GM21717 (cell line): ENCODE measurements around the gene NLGN2.

Experiments used
- ATAC-seq: cut with Tn5 transposase; IDR thresholded peaks from one replicate; pipeline ENCODE4 v1.9.1; 2021; ENCODE audit warnings: mild to moderate bottlenecking, moderate library complexity; ENCODE audit not compliant: unreplicated experiment

The NLGN2 gene

GRCh38 chr17:7411427-7411750 is 3.7 kb downstream of the NLGN2 start:
- no peak for ATAC-seq

- ATAC-seq: no peak
These were observed 5.8 kb downstream of the NLGN2 start for GRCh38 chr17:7413346-7413985.

DNA sequence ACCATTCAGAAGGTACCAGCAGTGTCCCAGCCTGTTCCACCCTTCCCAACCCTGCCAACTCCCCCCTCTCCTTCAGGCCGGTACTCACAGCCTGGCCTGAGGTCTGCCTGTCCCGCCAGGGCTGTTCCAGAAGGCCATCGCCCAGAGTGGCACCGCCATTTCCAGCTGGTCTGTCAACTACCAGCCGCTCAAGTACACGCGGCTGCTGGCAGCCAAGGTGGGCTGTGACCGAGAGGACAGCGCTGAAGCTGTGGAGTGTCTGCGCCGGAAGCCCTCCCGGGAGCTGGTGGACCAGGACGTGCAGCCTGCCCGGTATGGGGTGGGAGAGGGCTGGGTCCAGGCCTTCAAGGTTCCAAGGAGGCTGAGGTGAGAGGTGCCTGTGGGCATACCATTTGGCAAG is 7.2 kb downstream of the NLGN2 start:
- no peak for ATAC-seq

GRCh38 chr17:7415784-7416183 is 8.1 kb downstream of the NLGN2 start:
- ATAC-seq: no peak

DNA sequence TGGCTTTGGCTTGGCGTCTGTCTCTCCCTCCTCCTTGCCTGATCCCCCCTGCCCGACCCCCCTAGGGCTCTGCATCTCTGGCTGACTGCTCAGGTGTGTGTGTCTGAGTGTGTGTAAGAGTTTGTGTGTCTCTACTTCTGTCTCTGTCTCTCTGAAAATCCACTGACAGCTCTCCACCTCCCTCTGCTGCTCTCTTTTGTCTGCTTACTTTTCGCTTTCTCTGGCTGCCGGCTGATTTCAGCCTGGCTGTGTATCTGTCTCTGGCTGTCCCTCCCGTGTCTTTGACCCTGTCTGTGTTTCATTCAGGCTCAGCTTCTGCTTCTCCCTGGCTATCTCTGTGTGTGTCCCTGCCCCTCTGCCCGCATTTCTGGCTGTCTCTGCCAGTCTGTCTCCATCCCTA is 8.7 kb downstream of the NLGN2 start:
- ATAC-seq: no peak

DNA sequence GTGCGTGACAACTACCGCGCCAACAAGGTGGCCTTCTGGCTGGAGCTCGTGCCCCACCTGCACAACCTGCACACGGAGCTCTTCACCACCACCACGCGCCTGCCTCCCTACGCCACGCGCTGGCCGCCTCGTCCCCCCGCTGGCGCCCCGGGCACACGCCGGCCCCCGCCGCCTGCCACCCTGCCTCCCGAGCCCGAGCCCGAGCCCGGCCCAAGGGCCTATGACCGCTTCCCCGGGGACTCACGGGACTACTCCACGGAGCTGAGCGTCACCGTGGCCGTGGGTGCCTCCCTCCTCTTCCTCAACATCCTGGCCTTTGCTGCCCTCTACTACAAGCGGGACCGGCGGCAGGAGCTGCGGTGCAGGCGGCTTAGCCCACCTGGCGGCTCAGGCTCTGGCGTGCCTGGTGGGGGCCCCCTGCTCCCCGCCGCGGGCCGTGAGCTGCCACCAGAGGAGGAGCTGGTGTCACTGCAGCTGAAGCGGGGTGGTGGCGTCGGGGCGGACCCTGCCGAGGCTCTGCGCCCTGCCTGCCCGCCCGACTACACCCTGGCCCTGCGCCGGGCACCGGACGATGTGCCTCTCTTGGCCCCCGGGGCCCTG is 9.5 kb downstream of the NLGN2 start:
- no peak for ATAC-seq

- no peak for ATAC-seq
These were observed 11.0 kb downstream of the NLGN2 start for GRCh38 chr17:7418472-7419152.

GRCh38 chr17:7419819-7420610 is 12.4 kb downstream of the NLGN2 start, which contains the start of gene SPEM1:
Gene SPEM1 (plus strand): TSS chr17:7420324. CDS start chr17:7420385, 61 bp downstream.
- ATAC-seq: no peak

- no peak for ATAC-seq
These were observed 13.5 kb downstream of the NLGN2 start for GRCh38 chr17:7421186-7421585.

DNA sequence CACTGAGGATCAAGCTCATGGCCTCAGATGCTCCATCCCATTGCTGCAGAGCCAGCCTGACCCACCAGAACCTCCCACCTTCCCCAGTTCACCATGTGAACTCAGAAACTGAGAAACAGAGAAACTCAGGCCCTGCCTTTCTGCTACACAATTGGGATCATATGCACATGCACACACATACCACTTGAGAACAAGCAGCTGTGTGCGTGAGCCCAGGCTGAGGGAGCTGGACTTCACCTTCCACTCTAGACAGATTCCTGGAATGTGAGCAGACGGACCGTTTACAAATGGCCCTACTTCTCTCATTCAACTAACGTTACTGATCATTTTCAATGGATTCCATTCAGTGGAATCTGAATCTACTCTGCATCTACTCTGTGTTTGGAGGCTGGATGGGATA is 16.0 kb downstream of the NLGN2 start:
- no peak for ATAC-seq

DNA sequence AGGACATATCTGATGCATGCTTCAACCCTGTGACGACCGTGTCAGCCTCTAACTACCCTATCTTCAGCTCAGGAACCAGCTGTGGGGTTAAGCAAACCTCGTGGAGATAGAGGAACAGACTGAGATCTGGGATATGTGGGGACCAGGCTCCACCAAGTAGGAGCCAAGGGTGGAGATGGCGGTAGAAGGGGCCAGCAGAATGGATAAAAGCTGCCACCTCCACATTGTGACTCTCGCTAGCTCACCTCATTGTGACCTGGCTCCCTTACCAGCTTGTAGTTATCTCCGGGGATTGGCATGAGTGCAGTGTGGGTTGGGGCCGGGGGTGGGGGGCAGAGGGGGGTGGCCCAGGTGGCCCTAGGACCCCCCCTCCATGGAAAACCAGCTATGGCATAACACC is 17.7 kb downstream of the NLGN2 start, which contains the start of gene SPEM2:
Gene SPEM2, plus strand, starts transcription at position 301 of the 400 bp plus-strand sequence. Its CDS starts 73 bp downstream, at position 374.
- ATAC-seq: no peak

- ATAC-seq: no peak
These were observed 18.1 kb downstream of the NLGN2 start for GRCh38 chr17:7425756-7426155.

DNA sequence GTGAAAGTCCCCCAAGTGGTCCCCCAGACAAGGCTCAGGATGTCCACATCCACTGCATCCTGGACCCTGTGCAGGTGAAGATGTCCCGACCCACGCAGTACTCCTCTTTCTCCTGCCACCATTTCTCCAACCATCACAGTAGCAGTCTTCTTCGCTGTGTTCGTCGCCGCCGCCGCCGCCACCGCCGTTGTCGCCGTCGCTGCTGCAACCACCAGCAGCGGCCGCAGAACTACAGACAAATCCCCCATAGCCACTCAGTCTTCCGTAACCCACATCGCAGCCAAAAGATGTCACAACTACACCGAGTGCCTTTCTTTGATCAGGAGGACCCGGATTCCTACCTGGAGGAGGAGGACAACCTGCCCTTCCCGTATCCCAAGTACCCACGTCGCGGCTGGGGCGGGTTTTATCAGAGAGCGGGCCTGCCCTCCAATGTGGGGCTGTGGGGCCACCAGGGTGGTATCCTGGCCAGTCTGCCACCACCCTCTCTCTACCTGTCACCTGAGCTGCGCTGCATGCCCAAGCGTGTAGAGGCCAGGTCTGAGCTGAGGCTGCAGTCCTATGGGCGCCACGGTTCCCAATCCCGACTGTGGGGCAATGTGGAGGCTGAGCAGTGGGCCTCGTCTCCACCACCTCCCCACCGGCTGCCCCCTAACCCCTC is 18.7 kb downstream of the NLGN2 start:
- ATAC-seq: no peak

DNA sequence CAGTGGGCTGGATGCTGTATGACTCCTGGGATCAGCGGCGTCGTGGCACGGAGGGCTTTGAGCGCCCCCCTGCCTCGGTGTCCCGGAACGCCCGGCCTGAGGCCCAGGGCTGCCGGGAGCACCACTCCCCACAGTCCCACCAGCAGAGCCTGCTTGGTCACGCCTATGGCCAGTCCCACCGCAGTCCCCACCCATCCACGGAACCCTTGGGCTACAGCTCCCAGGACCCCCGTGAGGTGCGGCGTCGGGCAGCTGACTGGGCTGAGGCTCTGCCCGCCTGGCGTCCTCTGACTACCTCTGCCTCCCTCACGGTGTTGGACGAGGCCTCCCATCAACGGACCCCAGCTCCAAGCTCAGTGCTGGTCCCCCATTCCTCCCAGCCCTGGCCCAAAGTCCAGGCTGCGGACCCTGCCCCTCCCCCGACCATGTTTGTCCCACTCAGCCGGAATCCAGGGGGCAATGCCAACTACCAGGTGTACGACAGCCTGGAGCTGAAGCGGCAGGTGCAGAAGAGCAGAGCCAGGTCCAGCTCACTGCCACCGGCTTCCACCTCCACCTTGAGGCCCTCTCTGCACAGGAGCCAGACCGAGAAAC is 19.3 kb downstream of the NLGN2 start:
- no peak for ATAC-seq

DNA sequence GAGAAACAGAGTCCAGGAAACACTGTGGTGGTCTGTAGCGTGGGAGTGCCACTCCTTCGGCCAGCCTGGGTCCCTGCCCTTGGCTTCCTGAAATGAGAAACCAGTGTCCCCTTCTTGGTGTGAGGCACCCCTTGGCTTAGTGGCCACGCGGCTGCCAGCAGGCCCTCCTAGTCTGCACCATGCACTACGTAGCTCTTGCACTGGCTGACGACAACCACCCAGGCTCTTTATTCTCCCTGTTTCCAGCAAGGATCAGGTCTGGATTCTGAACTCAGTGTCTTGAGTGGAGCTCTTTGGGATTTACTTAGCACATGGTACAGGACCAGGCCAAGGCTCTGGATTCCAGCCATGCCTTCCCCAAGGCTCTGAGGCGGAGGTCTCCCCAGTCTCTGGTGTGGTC is 19.9 kb downstream of the NLGN2 start:
- ATAC-seq: no peak

GRCh38 chr17:7428557-7428956 is 20.9 kb downstream of the NLGN2 start, which contains the start of gene SPEM3:
Gene SPEM3 (plus strand): TSS chr17:7428857. CDS start chr17:7428903, 46 bp downstream.
- no peak for ATAC-seq

- ATAC-seq: no peak
These were observed 22.1 kb downstream of the NLGN2 start for GRCh38 chr17:7429722-7430121.

GRCh38 chr17:7431231-7431630 is 23.6 kb downstream of the NLGN2 start:
- no peak for ATAC-seq

DNA sequence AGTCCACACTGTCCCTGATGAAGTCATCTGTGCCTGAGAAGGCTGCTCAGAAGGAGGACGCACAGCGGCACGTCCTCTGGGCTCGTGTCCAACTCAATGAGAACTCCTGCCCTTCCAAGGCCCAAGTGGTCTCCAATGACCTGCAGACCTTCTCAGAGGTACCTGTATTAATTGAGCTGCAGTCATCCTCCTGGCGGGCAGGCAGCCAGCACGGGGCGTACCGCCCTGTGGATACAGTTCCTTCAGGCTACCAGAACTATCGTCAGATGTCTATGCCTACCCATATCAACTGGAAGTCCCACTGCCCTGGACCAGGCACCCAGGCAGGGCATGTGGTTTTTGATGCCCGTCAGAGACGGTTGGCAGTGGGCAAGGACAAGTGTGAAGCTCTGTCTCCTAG is 24.7 kb downstream of the NLGN2 start:
- ATAC-seq: no peak
